GM23338 (cell line): Measurements from ENCODE around the gene PARP1. TPM values are rescaled to one million over a fixed set of nuclear protein-coding genes. Genes with fewer than 3 reads are reported as not detected.

Source experiments
- ATAC-seq: fragments of 200-7000 bp; cut with Tn5 transposase; 3 replicates; pipeline ENCODE4 v1.9.1; 2020
- DNase-seq: peaks from one replicate; pipeline ENCODE4 v3.0.0-alpha.2; 2015; ENCODE audit warnings: low spot score
- H2AFZ ChIP-seq: fragments of 200-600 bp; sonication (generic); 2 replicates; pipeline ENCODE4 v1.8.0; 2016; ENCODE audit warnings: antibody characterized with exemption, mild to moderate bottlenecking, moderate library complexity
- H3F3A ChIP-seq: fragments of 200-600 bp; sonication (generic); replicated peaks from 2 replicates; pipeline ENCODE4 v1.8.0; 2017; ENCODE audit warnings: antibody characterized with exemption, mixed run types, low read depth
- H3K27ac ChIP-seq: fragments of 200-600 bp; sonication (generic); 2 replicates; pipeline ENCODE4 v1.6.1; 2016; ENCODE audit warnings: low read depth
- H3K27me3 ChIP-seq: fragments of 200-600 bp; sonication (generic); 2 replicates; pipeline ENCODE4 v1.8.0; 2016; ENCODE audit warnings: mild to moderate bottlenecking, mixed run types, moderate library complexity; ENCODE audit not compliant: insufficient read depth
- H3K36me3 ChIP-seq: fragments of 200-600 bp; sonication (generic); 2 replicates; pipeline ENCODE4 v1.8.0; 2016; ENCODE audit warnings: mild to moderate bottlenecking; ENCODE audit not compliant: insufficient read depth
- H3K4me1 ChIP-seq: fragments of 200-600 bp; sonication (generic); 2 replicates; pipeline ENCODE4 v1.8.0; 2016; ENCODE audit warnings: mild to moderate bottlenecking, moderate library complexity; ENCODE audit not compliant: insufficient read depth
- H3K4me2 ChIP-seq: fragments of 200-600 bp; sonication (generic); 2 replicates; pipeline ENCODE4 v1.7.1; 2017; ENCODE audit warnings: mixed run types
- H3K4me3 ChIP-seq: fragments of 200-600 bp; sonication (generic); 2 replicates; pipeline ENCODE4 v1.6.1; 2016; ENCODE audit warnings: mixed run types
- H3K79me2 ChIP-seq: fragments of 200-600 bp; sonication (generic); replicated peaks from 2 replicates; pipeline ENCODE4 v1.8.0; 2017; ENCODE audit warnings: mild to moderate bottlenecking; ENCODE audit not compliant: insufficient read depth
- H3K9me2 ChIP-seq: fragments of 200-600 bp; sonication (generic); 2 replicates; pipeline ENCODE4 v1.8.0; 2017; ENCODE audit not compliant: insufficient read depth
- H4K20me1 ChIP-seq: fragments of 200-600 bp; sonication (generic); replicated peaks from 2 replicates; pipeline ENCODE4 v1.8.0; 2017; ENCODE audit warnings: mild to moderate bottlenecking; ENCODE audit not compliant: insufficient read depth
- H3K27ac Mint-ChIP-seq: 2 replicates; pipeline ENCODE4 v1.8.0; 2020; ENCODE audit warnings: inconsistent platforms, mild to moderate bottlenecking, moderate library complexity, mixed read lengths
- H3K27me3 Mint-ChIP-seq: 3 replicates; pipeline ENCODE4 v1.8.0; 2022; ENCODE audit warnings: low read depth, mild to moderate bottlenecking, moderate library complexity, mixed read lengths, inconsistent platforms; ENCODE audit not compliant: insufficient read depth, poor library complexity
- H3K36me3 Mint-ChIP-seq: 3 replicates; pipeline ENCODE4 v1.8.0; 2021; ENCODE audit warnings: low read depth, mild to moderate bottlenecking, inconsistent platforms, moderate library complexity, mixed read lengths
- H3K4me1 Mint-ChIP-seq: 3 replicates; pipeline ENCODE4 v1.8.0; 2020; ENCODE audit warnings: mild to moderate bottlenecking, inconsistent platforms, mixed read lengths
- H3K4me3 Mint-ChIP-seq: 3 replicates; pipeline ENCODE4 v1.8.0; 2021; ENCODE audit warnings: moderate library complexity, mild to moderate bottlenecking, inconsistent platforms, mixed read lengths
- H3K9me3 Mint-ChIP-seq: 3 replicates; pipeline ENCODE4 v1.8.0; 2020; ENCODE audit warnings: moderate library complexity, mild to moderate bottlenecking, inconsistent platforms, mixed read lengths
- EZH2 ChIP-seq: fragments of 200-600 bp; sonication (generic); IDR thresholded peaks from one replicate; pipeline ENCODE4 v1.8.0; 2017; ENCODE audit warnings: antibody characterized with exemption, mild to moderate bottlenecking, low read depth; ENCODE audit not compliant: unreplicated experiment
- ZNF462 ChIP-seq: fragments of 250-450 bp; sonication (Bioruptor Pico); IDR thresholded peaks from 2 replicates; pipeline ENCODE4 v1.5.0; 2020; ENCODE audit warnings: mild to moderate bottlenecking, moderate library complexity
- polyA plus RNA-seq: library from polyadenylated mRNA; unstranded; fragments of >200 nt; fragmentation: Nextera tagmentation; extraction: Ambion mirVana; gene quantifications from 2 replicates; pipeline ENCODE4 v1.2.1, GENCODE V29; 2016
- total RNA-seq: library from RNA; depleted of rRNA; stranded (reverse); fragments of >200 nt; shearing (Covaris generic); gene quantifications from 2 replicates; pipeline ENCODE4 v1.2.3, GENCODE V29; 2014
- TF ChIP-seq, protein P1 (sequence below): IDR thresholded peaks from one replicate; pipeline ENCODE4 v1.6.1; 2018; ENCODE audit warnings: antibody characterized with exemption; ENCODE audit not compliant: unreplicated experiment
- TF ChIP-seq, protein P2 (sequence below), 2 experiments: fragments of 200-600 bp in 1 of 2; sonication (generic) in 1 of 2; conservative IDR thresholded peaks; 2 replicates each; pipeline versions ENCODE4 v1.5.1 to v1.6.1; 2016 to 2017; ENCODE audit warnings: antibody characterized with exemption in 2 of 2, low read depth in 2 of 2, mild to moderate bottlenecking in 2 of 2, moderate library complexity in 1 of 2

The PARP1 gene
- total and polyA plus RNA-seq, 2 experiments from 2014 or later: 877 to 1,082 TPM

GRCh38 chr1:226364901-226365565 lies 42.9 kb downstream of the PARP1 start (continued):
- TF ChIP-seq ZNF462 (CRISPR knock-in tag): no peak

DNA sequence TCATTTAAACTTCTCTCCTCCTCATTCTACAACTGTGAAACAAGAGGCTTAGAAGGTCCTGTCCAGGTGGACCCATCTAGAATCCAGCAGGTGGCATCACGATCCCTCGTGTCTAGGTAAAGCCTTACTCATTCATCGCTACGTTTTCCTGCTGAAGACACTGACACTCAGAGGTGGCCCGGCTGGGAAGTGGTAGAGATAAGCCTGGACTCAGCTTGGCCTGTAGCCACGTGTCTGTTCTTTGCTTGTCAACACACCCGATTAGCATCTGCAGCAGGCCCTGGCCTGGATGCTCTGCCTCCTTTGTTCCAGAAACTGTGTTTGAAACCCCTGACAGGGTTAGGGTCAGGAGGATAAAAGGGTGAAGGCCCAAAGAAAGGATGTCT lies 43.4 kb downstream of the PARP1 start:
- DNase-seq: no peak
- peaks cover 87% of the 10 kb centered on the region for H3K36me3 ChIP-seq
- H3K9me3 Mint-ChIP-seq: no peaks in the 10 kb centered on the region

More for the DNA sequence above, 43.4 kb downstream of the PARP1 start:
- ATAC-seq: no peak
- Mint-ChIP-seq H3K4me3 (no peak overlapping the region), H3K27me3 (peaks cover 7% of the 10 kb centered on the region), H3K36me3 (peaks cover 100% of the 10 kb centered on the region), H3K4me1 (no peaks in the 10 kb centered on the region), H3K27ac (no peak overlapping the region)
- H3K27ac ChIP-seq: no peak overlapping the region
- no peaks in the 10 kb centered on the region for H3K27me3 ChIP-seq
- H3K4me1 ChIP-seq: no peaks in the 10 kb centered on the region
- H3F3A ChIP-seq: peaks cover 11% of the 10 kb centered on the region; the same call in 1 of the 2 replicates
- H3K4me3 ChIP-seq: no peak overlapping the region
- H4K20me1 ChIP-seq: peaks cover 47% of the 10 kb centered on the region
- no peaks in the 10 kb centered on the region for H3K9me2 ChIP-seq
- H2AFZ ChIP-seq: no peak overlapping the region
- TF ChIP-seq, protein P1, sequence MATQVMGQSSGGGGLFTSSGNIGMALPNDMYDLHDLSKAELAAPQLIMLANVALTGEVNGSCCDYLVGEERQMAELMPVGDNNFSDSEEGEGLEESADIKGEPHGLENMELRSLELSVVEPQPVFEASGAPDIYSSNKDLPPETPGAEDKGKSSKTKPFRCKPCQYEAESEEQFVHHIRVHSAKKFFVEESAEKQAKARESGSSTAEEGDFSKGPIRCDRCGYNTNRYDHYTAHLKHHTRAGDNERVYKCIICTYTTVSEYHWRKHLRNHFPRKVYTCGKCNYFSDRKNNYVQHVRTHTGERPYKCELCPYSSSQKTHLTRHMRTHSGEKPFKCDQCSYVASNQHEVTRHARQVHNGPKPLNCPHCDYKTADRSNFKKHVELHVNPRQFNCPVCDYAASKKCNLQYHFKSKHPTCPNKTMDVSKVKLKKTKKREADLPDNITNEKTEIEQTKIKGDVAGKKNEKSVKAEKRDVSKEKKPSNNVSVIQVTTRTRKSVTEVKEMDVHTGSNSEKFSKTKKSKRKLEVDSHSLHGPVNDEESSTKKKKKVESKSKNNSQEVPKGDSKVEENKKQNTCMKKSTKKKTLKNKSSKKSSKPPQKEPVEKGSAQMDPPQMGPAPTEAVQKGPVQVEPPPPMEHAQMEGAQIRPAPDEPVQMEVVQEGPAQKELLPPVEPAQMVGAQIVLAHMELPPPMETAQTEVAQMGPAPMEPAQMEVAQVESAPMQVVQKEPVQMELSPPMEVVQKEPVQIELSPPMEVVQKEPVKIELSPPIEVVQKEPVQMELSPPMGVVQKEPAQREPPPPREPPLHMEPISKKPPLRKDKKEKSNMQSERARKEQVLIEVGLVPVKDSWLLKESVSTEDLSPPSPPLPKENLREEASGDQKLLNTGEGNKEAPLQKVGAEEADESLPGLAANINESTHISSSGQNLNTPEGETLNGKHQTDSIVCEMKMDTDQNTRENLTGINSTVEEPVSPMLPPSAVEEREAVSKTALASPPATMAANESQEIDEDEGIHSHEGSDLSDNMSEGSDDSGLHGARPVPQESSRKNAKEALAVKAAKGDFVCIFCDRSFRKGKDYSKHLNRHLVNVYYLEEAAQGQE: no peak
- TF ChIP-seq, protein P2, sequence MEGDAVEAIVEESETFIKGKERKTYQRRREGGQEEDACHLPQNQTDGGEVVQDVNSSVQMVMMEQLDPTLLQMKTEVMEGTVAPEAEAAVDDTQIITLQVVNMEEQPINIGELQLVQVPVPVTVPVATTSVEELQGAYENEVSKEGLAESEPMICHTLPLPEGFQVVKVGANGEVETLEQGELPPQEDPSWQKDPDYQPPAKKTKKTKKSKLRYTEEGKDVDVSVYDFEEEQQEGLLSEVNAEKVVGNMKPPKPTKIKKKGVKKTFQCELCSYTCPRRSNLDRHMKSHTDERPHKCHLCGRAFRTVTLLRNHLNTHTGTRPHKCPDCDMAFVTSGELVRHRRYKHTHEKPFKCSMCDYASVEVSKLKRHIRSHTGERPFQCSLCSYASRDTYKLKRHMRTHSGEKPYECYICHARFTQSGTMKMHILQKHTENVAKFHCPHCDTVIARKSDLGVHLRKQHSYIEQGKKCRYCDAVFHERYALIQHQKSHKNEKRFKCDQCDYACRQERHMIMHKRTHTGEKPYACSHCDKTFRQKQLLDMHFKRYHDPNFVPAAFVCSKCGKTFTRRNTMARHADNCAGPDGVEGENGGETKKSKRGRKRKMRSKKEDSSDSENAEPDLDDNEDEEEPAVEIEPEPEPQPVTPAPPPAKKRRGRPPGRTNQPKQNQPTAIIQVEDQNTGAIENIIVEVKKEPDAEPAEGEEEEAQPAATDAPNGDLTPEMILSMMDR (conservative IDR thresholded peaks at IDR 0.05; ENCODE audit: low read depth in 2 of 2): peak in 1 of 2 experiments; percentile 14; a peak in 1 of 4 replicates
- TF ChIP-seq EZH2: no peak
- H3K79me2 ChIP-seq: no peaks in the 10 kb centered on the region; the same call in 1 of the 2 replicates
- H3K4me2 ChIP-seq: no peak overlapping the region
